HL-60 (cell line): ENCODE measurements around the gene ATG16L1.

Experiments used
- DNase-seq, 2 experiments: peaks; one replicate each; pipeline ENCODE4 v3.0.0-alpha.2; 2010 to 2020; ENCODE audit warnings: low read depth in 1 of 2, low spot score in 1 of 2
- H3K27ac ChIP-seq: fragments of 250-450 bp; sonication (Bioruptor Pico); replicated peaks from 2 replicates; pipeline ENCODE4 v1.5.1; 2020; ENCODE audit warnings: mild to moderate bottlenecking, moderate library complexity
- H3K27me3 ChIP-seq: fragments of 250-450 bp; sonication (Bioruptor Pico); 2 replicates; pipeline ENCODE4 v1.5.1; 2021; ENCODE audit warnings: mild to moderate bottlenecking, moderate library complexity; ENCODE audit not compliant: insufficient read depth, poor library complexity, severe bottlenecking
- H3K4me3 ChIP-seq: replicated peaks from 2 replicates; pipeline ENCODE4 v1.5.1; 2011; ENCODE audit warnings: mild to moderate bottlenecking, control low read depth, low read length; ENCODE audit not compliant: insufficient read depth
- CTCF ChIP-seq: IDR thresholded peaks from one replicate; pipeline ENCODE4 v1.5.1; 2011; ENCODE audit warnings: low read length, control low read depth, inconsistent platforms; ENCODE audit not compliant: insufficient read depth
- GABPA ChIP-seq: IDR thresholded peaks from 2 replicates; pipeline ENCODE4 v1.6.1; 2012; ENCODE audit warnings: low read depth
- POLR2AphosphoS5 ChIP-seq: IDR thresholded peaks from 2 replicates; pipeline ENCODE4 v1.6.1; 2012; ENCODE audit warnings: low read depth
- SPI1 ChIP-seq: IDR thresholded peaks from 2 replicates; pipeline ENCODE4 v1.6.1; 2012; ENCODE audit warnings: low read depth, mild to moderate bottlenecking, borderline replicate concordance
- TF ChIP-seq, protein P1 (sequence below): IDR thresholded peaks from 2 replicates; pipeline ENCODE4 v1.6.1; 2012; ENCODE audit warnings: low read depth; ENCODE audit not compliant: insufficient replicate concordance

Gene ATG16L1

GRCh38 chr2:233234996-233235395, 16.5 kb upstream of the ATG16L1 start:
- H3K27ac ChIP-seq, result no peak overlapping the region
- no peak overlapping the region for H3K4me3 ChIP-seq
- DNase-seq, result no peak
- no peaks in the 10 kb centered on the region for H3K27me3 ChIP-seq
- TF ChIP-seq, protein P1, sequence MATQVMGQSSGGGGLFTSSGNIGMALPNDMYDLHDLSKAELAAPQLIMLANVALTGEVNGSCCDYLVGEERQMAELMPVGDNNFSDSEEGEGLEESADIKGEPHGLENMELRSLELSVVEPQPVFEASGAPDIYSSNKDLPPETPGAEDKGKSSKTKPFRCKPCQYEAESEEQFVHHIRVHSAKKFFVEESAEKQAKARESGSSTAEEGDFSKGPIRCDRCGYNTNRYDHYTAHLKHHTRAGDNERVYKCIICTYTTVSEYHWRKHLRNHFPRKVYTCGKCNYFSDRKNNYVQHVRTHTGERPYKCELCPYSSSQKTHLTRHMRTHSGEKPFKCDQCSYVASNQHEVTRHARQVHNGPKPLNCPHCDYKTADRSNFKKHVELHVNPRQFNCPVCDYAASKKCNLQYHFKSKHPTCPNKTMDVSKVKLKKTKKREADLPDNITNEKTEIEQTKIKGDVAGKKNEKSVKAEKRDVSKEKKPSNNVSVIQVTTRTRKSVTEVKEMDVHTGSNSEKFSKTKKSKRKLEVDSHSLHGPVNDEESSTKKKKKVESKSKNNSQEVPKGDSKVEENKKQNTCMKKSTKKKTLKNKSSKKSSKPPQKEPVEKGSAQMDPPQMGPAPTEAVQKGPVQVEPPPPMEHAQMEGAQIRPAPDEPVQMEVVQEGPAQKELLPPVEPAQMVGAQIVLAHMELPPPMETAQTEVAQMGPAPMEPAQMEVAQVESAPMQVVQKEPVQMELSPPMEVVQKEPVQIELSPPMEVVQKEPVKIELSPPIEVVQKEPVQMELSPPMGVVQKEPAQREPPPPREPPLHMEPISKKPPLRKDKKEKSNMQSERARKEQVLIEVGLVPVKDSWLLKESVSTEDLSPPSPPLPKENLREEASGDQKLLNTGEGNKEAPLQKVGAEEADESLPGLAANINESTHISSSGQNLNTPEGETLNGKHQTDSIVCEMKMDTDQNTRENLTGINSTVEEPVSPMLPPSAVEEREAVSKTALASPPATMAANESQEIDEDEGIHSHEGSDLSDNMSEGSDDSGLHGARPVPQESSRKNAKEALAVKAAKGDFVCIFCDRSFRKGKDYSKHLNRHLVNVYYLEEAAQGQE, result no peak
- TF ChIP-seq SPI1, result no peak
- no peak for TF ChIP-seq POLR2AphosphoS5
- no peak for TF ChIP-seq CTCF
- TF ChIP-seq GABPA, result no peak

GRCh38 chr2:233235977-233236376, 15.5 kb upstream of the ATG16L1 start:
- DNase-seq, result no peak
- Histone ChIP-seq H3K4me3 (no peak overlapping the region), H3K27ac (no peak overlapping the region), H3K27me3 (no peaks in the 10 kb centered on the region)
- no peak for TF ChIP-seq POLR2AphosphoS5
- no peak for TF ChIP-seq GABPA
- no peak for TF ChIP-seq SPI1
- TF ChIP-seq CTCF, result no peak
- TF ChIP-seq, protein P1, result no peak

- DNase-seq, result no peak
- Histone ChIP-seq H3K27ac (no peak overlapping the region), H3K27me3 (no peaks in the 10 kb centered on the region), H3K4me3 (no peak overlapping the region)
- TF ChIP-seq SPI1, result no peak
- TF ChIP-seq GABPA, result no peak
- TF ChIP-seq CTCF, result no peak
- no peak for TF ChIP-seq POLR2AphosphoS5
- TF ChIP-seq, protein P1, result no peak
These were observed 14.5 kb upstream of the ATG16L1 start for GRCh38 chr2:233236820-233237589.
